Measurements from ENCODE around the gene SSC5D.

SSC5D gene

DNA sequence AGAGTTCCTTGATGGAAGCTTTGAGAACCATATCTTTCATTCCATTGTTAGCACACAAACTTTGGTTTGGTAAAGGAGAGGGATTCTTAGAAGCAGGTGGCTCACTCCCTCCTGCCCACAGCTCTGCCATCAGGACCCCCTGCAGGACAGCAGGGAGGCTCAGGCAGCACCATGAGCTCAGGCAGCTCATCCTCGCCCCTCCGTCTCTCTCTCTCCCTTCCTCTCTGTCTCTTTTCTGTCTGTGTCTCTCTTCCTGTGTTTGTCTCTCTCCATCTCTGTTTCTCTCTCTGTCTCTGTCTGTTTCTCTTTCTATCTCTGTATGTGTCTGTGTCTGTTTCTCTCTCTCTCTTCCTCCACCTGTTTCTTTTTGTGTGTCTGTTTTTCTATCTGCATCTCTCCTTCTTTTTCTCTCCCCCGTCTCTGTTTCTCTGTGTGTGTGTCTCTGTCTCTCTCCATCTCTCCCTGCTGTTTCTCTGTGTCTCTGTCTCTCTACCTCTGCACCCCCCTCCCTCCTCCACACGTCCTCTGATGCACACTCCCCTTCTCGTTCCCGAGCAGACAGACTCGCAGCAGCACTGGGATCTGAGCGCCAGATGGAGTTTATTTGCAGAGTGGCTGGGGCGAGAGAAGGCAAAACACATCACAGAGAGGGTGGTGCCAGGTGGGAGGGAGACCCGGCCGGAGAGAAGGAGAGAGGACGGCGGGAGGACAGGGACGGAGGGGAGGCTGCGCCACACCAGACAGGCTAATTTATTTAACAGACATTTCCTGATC is 40.0 kb downstream of the SSC5D start (continued):
- TF ChIP-seq, protein P1, sequence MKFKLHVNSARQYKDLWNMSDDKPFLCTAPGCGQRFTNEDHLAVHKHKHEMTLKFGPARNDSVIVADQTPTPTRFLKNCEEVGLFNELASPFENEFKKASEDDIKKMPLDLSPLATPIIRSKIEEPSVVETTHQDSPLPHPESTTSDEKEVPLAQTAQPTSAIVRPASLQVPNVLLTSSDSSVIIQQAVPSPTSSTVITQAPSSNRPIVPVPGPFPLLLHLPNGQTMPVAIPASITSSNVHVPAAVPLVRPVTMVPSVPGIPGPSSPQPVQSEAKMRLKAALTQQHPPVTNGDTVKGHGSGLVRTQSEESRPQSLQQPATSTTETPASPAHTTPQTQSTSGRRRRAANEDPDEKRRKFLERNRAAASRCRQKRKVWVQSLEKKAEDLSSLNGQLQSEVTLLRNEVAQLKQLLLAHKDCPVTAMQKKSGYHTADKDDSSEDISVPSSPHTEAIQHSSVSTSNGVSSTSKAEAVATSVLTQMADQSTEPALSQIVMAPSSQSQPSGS (tag by site-specific recombination; IDR thresholded peaks at IDR 0.05; ENCODE audit: low read depth), result no peak
- TF ChIP-seq ZNF549 (tag by site-specific recombination; IDR thresholded peaks at IDR 0.05), result no peak
- no peak for TF ChIP-seq GFI1B (tag by site-specific recombination; IDR thresholded peaks at IDR 0.05)
- TF ChIP-seq, protein P2, sequence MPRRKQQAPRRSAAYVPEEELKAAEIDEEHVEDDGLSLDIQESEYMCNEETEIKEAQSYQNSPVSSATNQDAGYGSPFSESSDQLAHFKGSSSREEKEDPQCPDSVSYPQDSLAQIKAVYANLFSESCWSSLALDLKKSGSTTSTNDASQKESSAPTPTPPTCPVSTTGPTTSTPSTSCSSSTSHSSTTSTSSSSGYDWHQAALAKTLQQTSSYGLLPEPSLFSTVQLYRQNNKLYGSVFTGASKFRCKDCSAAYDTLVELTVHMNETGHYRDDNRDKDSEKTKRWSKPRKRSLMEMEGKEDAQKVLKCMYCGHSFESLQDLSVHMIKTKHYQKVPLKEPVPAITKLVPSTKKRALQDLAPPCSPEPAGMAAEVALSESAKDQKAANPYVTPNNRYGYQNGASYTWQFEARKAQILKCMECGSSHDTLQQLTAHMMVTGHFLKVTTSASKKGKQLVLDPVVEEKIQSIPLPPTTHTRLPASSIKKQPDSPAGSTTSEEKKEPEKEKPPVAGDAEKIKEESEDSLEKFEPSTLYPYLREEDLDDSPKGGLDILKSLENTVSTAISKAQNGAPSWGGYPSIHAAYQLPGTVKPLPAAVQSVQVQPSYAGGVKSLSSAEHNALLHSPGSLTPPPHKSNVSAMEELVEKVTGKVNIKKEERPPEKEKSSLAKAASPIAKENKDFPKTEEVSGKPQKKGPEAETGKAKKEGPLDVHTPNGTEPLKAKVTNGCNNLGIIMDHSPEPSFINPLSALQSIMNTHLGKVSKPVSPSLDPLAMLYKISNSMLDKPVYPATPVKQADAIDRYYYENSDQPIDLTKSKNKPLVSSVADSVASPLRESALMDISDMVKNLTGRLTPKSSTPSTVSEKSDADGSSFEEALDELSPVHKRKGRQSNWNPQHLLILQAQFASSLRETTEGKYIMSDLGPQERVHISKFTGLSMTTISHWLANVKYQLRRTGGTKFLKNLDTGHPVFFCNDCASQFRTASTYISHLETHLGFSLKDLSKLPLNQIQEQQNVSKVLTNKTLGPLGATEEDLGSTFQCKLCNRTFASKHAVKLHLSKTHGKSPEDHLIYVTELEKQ (tag by site-specific recombination; IDR thresholded peaks at IDR 0.05; ENCODE audit: borderline replicate concordance), result no peak
- no peak for TF ChIP-seq KLF7 (tag by site-specific recombination; IDR thresholded peaks at IDR 0.05; ENCODE audit: borderline replicate concordance)
- no peak for TF ChIP-seq ZNF214 (tag by site-specific recombination; IDR thresholded peaks at IDR 0.05; ENCODE audit: borderline replicate concordance)
- TF ChIP-seq KLF8 (tag by site-specific recombination; IDR thresholded peaks at IDR 0.05), result no peak
- TF ChIP-seq ZNF623 (tag by site-specific recombination; IDR thresholded peaks at IDR 0.05), result no peak; the same call in 1 of the 2 replicates
- no peak for TF ChIP-seq ZNF112 (tag by site-specific recombination; IDR thresholded peaks at IDR 0.05)
- TF ChIP-seq, protein P3, sequence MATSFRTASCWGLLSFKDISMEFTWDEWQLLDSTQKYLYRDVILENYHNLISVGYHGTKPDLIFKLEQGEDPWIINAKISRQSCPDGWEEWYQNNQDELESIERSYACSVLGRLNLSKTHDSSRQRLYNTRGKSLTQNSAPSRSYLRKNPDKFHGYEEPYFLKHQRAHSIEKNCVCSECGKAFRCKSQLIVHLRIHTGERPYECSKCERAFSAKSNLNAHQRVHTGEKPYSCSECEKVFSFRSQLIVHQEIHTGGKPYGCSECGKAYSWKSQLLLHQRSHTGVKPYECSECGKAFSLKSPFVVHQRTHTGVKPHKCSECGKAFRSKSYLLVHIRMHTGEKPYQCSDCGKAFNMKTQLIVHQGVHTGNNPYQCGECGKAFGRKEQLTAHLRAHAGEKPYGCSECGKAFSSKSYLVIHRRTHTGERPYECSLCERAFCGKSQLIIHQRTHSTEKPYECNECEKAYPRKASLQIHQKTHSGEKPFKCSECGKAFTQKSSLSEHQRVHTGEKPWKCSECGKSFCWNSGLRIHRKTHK (tag by site-specific recombination; IDR thresholded peaks at IDR 0.05), result no peak
- no peak for TF ChIP-seq SP2 (tag by site-specific recombination; IDR thresholded peaks at IDR 0.05)
- TF ChIP-seq, protein P4, sequence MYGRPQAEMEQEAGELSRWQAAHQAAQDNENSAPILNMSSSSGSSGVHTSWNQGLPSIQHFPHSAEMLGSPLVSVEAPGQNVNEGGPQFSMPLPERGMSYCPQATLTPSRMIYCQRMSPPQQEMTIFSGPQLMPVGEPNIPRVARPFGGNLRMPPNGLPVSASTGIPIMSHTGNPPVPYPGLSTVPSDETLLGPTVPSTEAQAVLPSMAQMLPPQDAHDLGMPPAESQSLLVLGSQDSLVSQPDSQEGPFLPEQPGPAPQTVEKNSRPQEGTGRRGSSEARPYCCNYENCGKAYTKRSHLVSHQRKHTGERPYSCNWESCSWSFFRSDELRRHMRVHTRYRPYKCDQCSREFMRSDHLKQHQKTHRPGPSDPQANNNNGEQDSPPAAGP (tag by site-specific recombination; IDR thresholded peaks at IDR 0.05), result no peak
- no peak for TF ChIP-seq TCF7L2 (IDR thresholded peaks at IDR 0.05; ENCODE audit: borderline replicate concordance, low read depth, low read length)
- no peak for TF ChIP-seq ZNF221 (tag by site-specific recombination; IDR thresholded peaks at IDR 0.05; ENCODE audit: borderline replicate concordance)
- TF ChIP-seq, protein P5, sequence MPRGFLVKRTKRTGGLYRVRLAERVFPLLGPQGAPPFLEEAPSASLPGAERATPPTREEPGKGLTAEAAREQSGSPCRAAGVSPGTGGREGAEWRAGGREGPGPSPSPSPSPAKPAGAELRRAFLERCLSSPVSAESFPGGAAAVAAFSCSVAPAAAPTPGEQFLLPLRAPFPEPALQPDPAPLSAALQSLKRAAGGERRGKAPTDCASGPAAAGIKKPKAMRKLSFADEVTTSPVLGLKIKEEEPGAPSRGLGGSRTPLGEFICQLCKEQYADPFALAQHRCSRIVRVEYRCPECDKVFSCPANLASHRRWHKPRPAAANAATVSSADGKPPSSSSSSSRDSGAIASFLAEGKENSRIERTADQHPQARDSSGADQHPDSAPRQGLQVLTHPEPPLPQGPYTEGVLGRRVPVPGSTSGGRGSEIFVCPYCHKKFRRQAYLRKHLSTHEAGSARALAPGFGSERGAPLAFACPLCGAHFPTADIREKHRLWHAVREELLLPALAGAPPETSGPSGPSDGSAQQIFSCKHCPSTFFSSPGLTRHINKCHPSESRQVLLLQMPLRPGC (tag by site-specific recombination; IDR thresholded peaks at IDR 0.05), result no peak
- TF ChIP-seq RBAK (tag by site-specific recombination; IDR thresholded peaks at IDR 0.05), result no peak
- no peak for TF ChIP-seq ZNF785 (tag by site-specific recombination; IDR thresholded peaks at IDR 0.05)
- TF ChIP-seq ZNF426 (tag by site-specific recombination; IDR thresholded peaks at IDR 0.05), result no peak
- no peak for TF ChIP-seq GLIS2 (tag by site-specific recombination; IDR thresholded peaks at IDR 0.05)
- TF ChIP-seq SP7 (tag by site-specific recombination; IDR thresholded peaks at IDR 0.05), result no peak
- TF ChIP-seq, protein P6, sequence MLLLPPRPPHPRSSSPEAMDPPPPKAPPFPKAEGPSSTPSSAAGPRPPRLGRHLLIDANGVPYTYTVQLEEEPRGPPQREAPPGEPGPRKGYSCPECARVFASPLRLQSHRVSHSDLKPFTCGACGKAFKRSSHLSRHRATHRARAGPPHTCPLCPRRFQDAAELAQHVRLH (tag by site-specific recombination; IDR thresholded peaks at IDR 0.05), result no peak
- TF ChIP-seq, protein P7, sequence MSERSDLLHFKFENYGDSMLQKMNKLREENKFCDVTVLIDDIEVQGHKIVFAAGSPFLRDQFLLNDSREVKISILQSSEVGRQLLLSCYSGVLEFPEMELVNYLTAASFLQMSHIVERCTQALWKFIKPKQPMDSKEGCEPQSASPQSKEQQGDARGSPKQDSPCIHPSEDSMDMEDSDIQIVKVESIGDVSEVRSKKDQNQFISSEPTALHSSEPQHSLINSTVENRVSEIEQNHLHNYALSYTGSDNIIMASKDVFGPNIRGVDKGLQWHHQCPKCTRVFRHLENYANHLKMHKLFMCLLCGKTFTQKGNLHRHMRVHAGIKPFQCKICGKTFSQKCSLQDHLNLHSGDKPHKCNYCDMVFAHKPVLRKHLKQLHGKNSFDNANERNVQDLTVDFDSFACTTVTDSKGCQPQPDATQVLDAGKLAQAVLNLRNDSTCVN (tag by site-specific recombination; optimal IDR thresholded peaks at IDR 0.05), result no peak
- TF ChIP-seq OSR2 (tag by site-specific recombination; IDR thresholded peaks at IDR 0.05), result no peak
- TF ChIP-seq ZFP41 (tag by site-specific recombination; IDR thresholded peaks at IDR 0.05; ENCODE audit: borderline replicate concordance), result no peak
- 0 out of 2 replicates have a peak, but pooled peaks have one; percentile 14 for TF ChIP-seq ZEB2 (tag by site-specific recombination; IDR thresholded peaks at IDR 0.05)
- TF ChIP-seq ZNF16 (tag by site-specific recombination; IDR thresholded peaks at IDR 0.05; ENCODE audit: low read depth), result no peak
- TF ChIP-seq SETDB1 (IDR thresholded peaks at IDR 0.05; ENCODE audit: insufficient read length, low read length), result no peak
- TF ChIP-seq ZNF600 (tag by site-specific recombination; IDR thresholded peaks at IDR 0.05), result peak; percentile 49; the same call in 1 of the 2 replicates
- no peak for TF ChIP-seq ZNF202 (tag by site-specific recombination; IDR thresholded peaks at IDR 0.05; ENCODE audit: borderline replicate concordance)
